ENCODE results near the gene IFNK.
"Not testable (repeated sequence)": the region's sequence is repeated elsewhere in the genome, so short reads cannot be mapped to it uniquely, and the experiment has no call there.

The IFNK gene

GRCh38 chr9:27497883-27498417, 26.1 kb upstream of the IFNK start:
- no peak overlapping the region for H3K4me3 ChIP-seq (ENCODE audit: insufficient read length, low read depth)
- no peak for TF ChIP-seq SUZ12 (IDR thresholded peaks at IDR 0.05; ENCODE audit: extremely low read depth, insufficient read depth, insufficient read length)
- TF ChIP-seq ZNF274 (IDR thresholded peaks at IDR 0.05; ENCODE audit: low read depth, low read length): no peak
- no peak for TF ChIP-seq YY1 (IDR thresholded peaks at IDR 0.05; ENCODE audit: insufficient read depth, insufficient read length)
- H3K27me3 ChIP-seq (ENCODE audit: insufficient read depth, insufficient read length): no peaks in the 10 kb centered on the region
- peaks cover 3% of the 10 kb centered on the region for H3K4me1 ChIP-seq (ENCODE audit: insufficient read depth, insufficient read length)
- no peak for DNase-seq (ENCODE audit: low read depth, low spot score)
- H3K36me3 ChIP-seq (ENCODE audit: insufficient read depth, insufficient read length, low read length): no peaks in the 10 kb centered on the region
- H3K9ac ChIP-seq (ENCODE audit: insufficient read length, low read depth): no peak overlapping the region
- H3K9me3 ChIP-seq (ENCODE audit: insufficient read depth, low read length): no peaks in the 10 kb centered on the region; the same call in 1 of the 2 replicates

GRCh38 chr9:27499451-27499850, 24.6 kb upstream of the IFNK start:
- H3K9me3 ChIP-seq (ENCODE audit: insufficient read depth, low read length): no peaks in the 10 kb centered on the region; the same call in 1 of the 2 replicates
- no peak for TF ChIP-seq SUZ12 (IDR thresholded peaks at IDR 0.05; ENCODE audit: extremely low read depth, insufficient read depth, insufficient read length)
- no peak for TF ChIP-seq YY1 (IDR thresholded peaks at IDR 0.05; ENCODE audit: insufficient read depth, insufficient read length)
- no peak for DNase-seq (ENCODE audit: low read depth, low spot score)
- H3K36me3 ChIP-seq (ENCODE audit: insufficient read depth, insufficient read length, low read length): no peaks in the 10 kb centered on the region
- H3K4me1 ChIP-seq (ENCODE audit: insufficient read depth, insufficient read length): peaks cover 5% of the 10 kb centered on the region
- H3K9ac ChIP-seq (ENCODE audit: insufficient read length, low read depth): no peak overlapping the region
- H3K4me3 ChIP-seq (ENCODE audit: insufficient read length, low read depth): no peak overlapping the region
- H3K27me3 ChIP-seq (ENCODE audit: insufficient read depth, insufficient read length): no peaks in the 10 kb centered on the region

GRCh38 chr9:27500902-27501301, 23.2 kb upstream of the IFNK start:
- H3K4me3 ChIP-seq (ENCODE audit: insufficient read length, low read depth); H3K36me3 ChIP-seq (ENCODE audit: insufficient read depth, insufficient read length, low read length); H3K4me1 ChIP-seq (ENCODE audit: insufficient read depth, insufficient read length); H3K9me3 ChIP-seq (ENCODE audit: insufficient read depth, low read length); H3K9ac ChIP-seq (ENCODE audit: insufficient read length, low read depth); H3K27me3 ChIP-seq (ENCODE audit: insufficient read depth, insufficient read length); DNase-seq (ENCODE audit: low read depth, low spot score): not testable (repeated sequence)

GRCh38 chr9:27503623-27504022, 20.5 kb upstream of the IFNK start:
- no peak overlapping the region for H3K9ac ChIP-seq (ENCODE audit: insufficient read length, low read depth)
- H3K27me3 ChIP-seq (ENCODE audit: insufficient read depth, insufficient read length): no peaks in the 10 kb centered on the region
- H3K9me3 ChIP-seq (ENCODE audit: insufficient read depth, low read length): no peaks in the 10 kb centered on the region; the same call in 1 of the 2 replicates
- TF ChIP-seq YY1 (IDR thresholded peaks at IDR 0.05; ENCODE audit: insufficient read depth, insufficient read length) (no peak), ZNF274 (IDR thresholded peaks at IDR 0.05; ENCODE audit: low read depth, low read length) (no peak), SUZ12 (IDR thresholded peaks at IDR 0.05; ENCODE audit: extremely low read depth, insufficient read depth, insufficient read length) (no peak)
- no peak for DNase-seq (ENCODE audit: low read depth, low spot score)
- peaks cover 2% of the 10 kb centered on the region for H3K4me1 ChIP-seq (ENCODE audit: insufficient read depth, insufficient read length)
- H3K4me3 ChIP-seq (ENCODE audit: insufficient read length, low read depth): no peak overlapping the region
- H3K36me3 ChIP-seq (ENCODE audit: insufficient read depth, insufficient read length, low read length): no peaks in the 10 kb centered on the region

- Histone ChIP-seq H3K4me1 (ENCODE audit: insufficient read depth, insufficient read length) (peaks cover 2% of the 10 kb centered on the region), H3K9me3 (ENCODE audit: insufficient read depth, low read length) (no peaks in the 10 kb centered on the region; the same call in 1 of the 2 replicates), H3K36me3 (ENCODE audit: insufficient read depth, insufficient read length, low read length) (no peaks in the 10 kb centered on the region), H3K27me3 (ENCODE audit: insufficient read depth, insufficient read length) (no peaks in the 10 kb centered on the region), H3K4me3 (ENCODE audit: insufficient read length, low read depth) (no peak overlapping the region), H3K9ac (ENCODE audit: insufficient read length, low read depth) (no peak overlapping the region)
- TF ChIP-seq YY1 (IDR thresholded peaks at IDR 0.05; ENCODE audit: insufficient read depth, insufficient read length) (no peak), SUZ12 (IDR thresholded peaks at IDR 0.05; ENCODE audit: extremely low read depth, insufficient read depth, insufficient read length) (no peak), ZNF274 (IDR thresholded peaks at IDR 0.05; ENCODE audit: low read depth, low read length) (no peak)
- DNase-seq (ENCODE audit: low read depth, low spot score): no peak
Measured at GRCh38 chr9:27504259-27504658, 19.8 kb upstream of the IFNK start.

- H3K9ac ChIP-seq (ENCODE audit: insufficient read length, low read depth): no peak overlapping the region
- H3K4me3 ChIP-seq (ENCODE audit: insufficient read length, low read depth): no peak overlapping the region
- no peaks in the 10 kb centered on the region for H3K27me3 ChIP-seq (ENCODE audit: insufficient read depth, insufficient read length)
- H3K9me3 ChIP-seq (ENCODE audit: insufficient read depth, low read length): no peaks in the 10 kb centered on the region; the same call in 1 of the 2 replicates
- H3K36me3 ChIP-seq (ENCODE audit: insufficient read depth, insufficient read length, low read length): no peaks in the 10 kb centered on the region
- TF ChIP-seq SUZ12 (IDR thresholded peaks at IDR 0.05; ENCODE audit: extremely low read depth, insufficient read depth, insufficient read length): no peak
- TF ChIP-seq YY1 (IDR thresholded peaks at IDR 0.05; ENCODE audit: insufficient read depth, insufficient read length): no peak
- TF ChIP-seq ZNF274 (IDR thresholded peaks at IDR 0.05; ENCODE audit: low read depth, low read length): no peak
- peaks cover 2% of the 10 kb centered on the region for H3K4me1 ChIP-seq (ENCODE audit: insufficient read depth, insufficient read length)
- no peak for DNase-seq (ENCODE audit: low read depth, low spot score)
Measured at GRCh38 chr9:27505744-27506161, 18.3 kb upstream of the IFNK start.

GRCh38 chr9:27506981-27507380, 17.1 kb upstream of the IFNK start:
- H3K4me1 ChIP-seq (ENCODE audit: insufficient read depth, insufficient read length): peaks cover 2% of the 10 kb centered on the region
- H3K9me3 ChIP-seq (ENCODE audit: insufficient read depth, low read length): no peaks in the 10 kb centered on the region; the same call in 1 of the 2 replicates
- DNase-seq (ENCODE audit: low read depth, low spot score): no peak
- H3K27me3 ChIP-seq (ENCODE audit: insufficient read depth, insufficient read length): no peaks in the 10 kb centered on the region
- no peak for TF ChIP-seq SUZ12 (IDR thresholded peaks at IDR 0.05; ENCODE audit: extremely low read depth, insufficient read depth, insufficient read length)
- TF ChIP-seq YY1 (IDR thresholded peaks at IDR 0.05; ENCODE audit: insufficient read depth, insufficient read length): no peak
- no peak for TF ChIP-seq ZNF274 (IDR thresholded peaks at IDR 0.05; ENCODE audit: low read depth, low read length)
- H3K9ac ChIP-seq (ENCODE audit: insufficient read length, low read depth): no peak overlapping the region
- H3K36me3 ChIP-seq (ENCODE audit: insufficient read depth, insufficient read length, low read length): no peaks in the 10 kb centered on the region
- no peak overlapping the region for H3K4me3 ChIP-seq (ENCODE audit: insufficient read length, low read depth)

All from NT2/D1 (cell line).